HEK293 (cell line): ENCODE results near the gene LLGL1.

Source experiments
- GFI1B ChIP-seq: fragments of 450-650 bp; formaldehyde crosslinking; IDR thresholded peaks from 2 replicates; pipeline ENCODE4 v1.5.1; 2016; ENCODE audit warnings: missing biosample characterization, missing genetic modification characterization
- KLF1 ChIP-seq: fragments of 450-650 bp; formaldehyde crosslinking; IDR thresholded peaks from 2 replicates; pipeline ENCODE4 v1.5.1; 2016; ENCODE audit warnings: missing biosample characterization, missing genetic modification characterization
- OVOL3 ChIP-seq: fragments of 450-650 bp; formaldehyde crosslinking; IDR thresholded peaks from 2 replicates; pipeline ENCODE4 v1.5.1; 2016; ENCODE audit warnings: missing biosample characterization, missing genetic modification characterization
- ZBTB17 ChIP-seq: fragments of 450-650 bp; formaldehyde crosslinking; IDR thresholded peaks from 2 replicates; pipeline ENCODE4 v1.5.1; 2016; ENCODE audit warnings: missing biosample characterization, missing genetic modification characterization
- ZEB2 ChIP-seq: fragments of 450-650 bp; formaldehyde crosslinking; IDR thresholded peaks from 2 replicates; pipeline ENCODE4 v1.5.1; 2016; ENCODE audit warnings: missing biosample characterization, missing genetic modification characterization
- ZFP41 ChIP-seq: fragments of 450-650 bp; formaldehyde crosslinking; IDR thresholded peaks from 2 replicates; pipeline ENCODE4 v1.5.1; 2016; ENCODE audit warnings: missing biosample characterization, missing genetic modification characterization, borderline replicate concordance
- ZNF10 ChIP-seq: fragments of 450-650 bp; formaldehyde crosslinking; IDR thresholded peaks from 2 replicates; pipeline ENCODE4 v1.5.1; 2017; ENCODE audit warnings: missing biosample characterization, missing genetic modification characterization
- ZNF138 ChIP-seq: fragments of 450-650 bp; formaldehyde crosslinking; IDR thresholded peaks from 2 replicates; pipeline ENCODE4 v1.5.1; 2016; ENCODE audit warnings: missing biosample characterization, missing genetic modification characterization, borderline replicate concordance
- ZNF155 ChIP-seq: fragments of 450-650 bp; formaldehyde crosslinking; IDR thresholded peaks from 2 replicates; pipeline ENCODE4 v1.5.1; 2016; ENCODE audit warnings: missing biosample characterization, missing genetic modification characterization
- ZNF202 ChIP-seq: fragments of 450-650 bp; formaldehyde crosslinking; IDR thresholded peaks from 2 replicates; pipeline ENCODE4 v1.5.1; 2016; ENCODE audit warnings: missing biosample characterization, missing genetic modification characterization, borderline replicate concordance
- ZNF211 ChIP-seq: fragments of 450-650 bp; formaldehyde crosslinking; IDR thresholded peaks from 2 replicates; pipeline ENCODE4 v1.5.1; 2016; ENCODE audit warnings: low read depth, missing biosample characterization, missing genetic modification characterization
- ZNF221 ChIP-seq: fragments of 450-650 bp; formaldehyde crosslinking; IDR thresholded peaks from 2 replicates; pipeline ENCODE4 v1.5.1; 2017; ENCODE audit warnings: missing biosample characterization, missing genetic modification characterization, borderline replicate concordance
- ZNF239 ChIP-seq: fragments of 450-650 bp; formaldehyde crosslinking; IDR thresholded peaks from 2 replicates; pipeline ENCODE4 v1.5.1; 2016; ENCODE audit warnings: missing biosample characterization, missing genetic modification characterization
- ZNF302 ChIP-seq: fragments of 450-650 bp; formaldehyde crosslinking; IDR thresholded peaks from 2 replicates; pipeline ENCODE4 v1.5.1; 2016; ENCODE audit warnings: missing biosample characterization, missing genetic modification characterization, low read depth
- ZNF488 ChIP-seq: fragments of 450-650 bp; formaldehyde crosslinking; IDR thresholded peaks from 2 replicates; pipeline ENCODE4 v1.5.1; 2016; ENCODE audit warnings: missing biosample characterization, missing genetic modification characterization
- ZNF549 ChIP-seq: fragments of 450-650 bp; IDR thresholded peaks from 2 replicates; pipeline ENCODE4 v1.5.1; 2018; ENCODE audit warnings: missing biosample characterization, missing genetic modification characterization, mild to moderate bottlenecking, inconsistent platforms, moderate library complexity
- ZNF626 ChIP-seq: fragments of 450-650 bp; sonication (Bioruptor Pico); formaldehyde crosslinking; IDR thresholded peaks from 2 replicates; pipeline ENCODE4 v1.5.1; 2018; ENCODE audit warnings: missing biosample characterization, missing genetic modification characterization, inconsistent platforms
- ZNF639 ChIP-seq: fragments of 450-650 bp; formaldehyde crosslinking; IDR thresholded peaks from 2 replicates; pipeline ENCODE4 v1.5.1; 2016; ENCODE audit warnings: missing biosample characterization, missing genetic modification characterization
- ZNF677 ChIP-seq: fragments of 450-650 bp; IDR thresholded peaks from 2 replicates; pipeline ENCODE4 v1.5.0; 2018; ENCODE audit warnings: missing biosample characterization, mild to moderate bottlenecking, missing genetic modification characterization, moderate library complexity
- ZNF701 ChIP-seq: fragments of 450-650 bp; formaldehyde crosslinking; IDR thresholded peaks from 2 replicates; pipeline ENCODE4 v1.5.1; 2016; ENCODE audit warnings: missing biosample characterization, missing genetic modification characterization
- ZNF76 ChIP-seq: fragments of 450-650 bp; formaldehyde crosslinking; IDR thresholded peaks from 2 replicates; pipeline ENCODE4; 2016; ENCODE audit warnings: low read depth, missing biosample characterization, missing genetic modification characterization, borderline replicate concordance
- TF ChIP-seq, protein P1 (sequence below): fragments of 450-650 bp; formaldehyde crosslinking; IDR thresholded peaks from 2 replicates; pipeline ENCODE4 v1.5.1; 2016; ENCODE audit warnings: missing biosample characterization, missing genetic modification characterization, borderline replicate concordance
- TF ChIP-seq, protein P2 (sequence below): fragments of 450-650 bp; IDR thresholded peaks from 2 replicates; pipeline ENCODE4 v1.5.1; 2018; ENCODE audit warnings: missing biosample characterization, mild to moderate bottlenecking, missing genetic modification characterization
- TF ChIP-seq, protein P3 (sequence below): fragments of 450-650 bp; formaldehyde crosslinking; IDR thresholded peaks from 2 replicates; pipeline ENCODE4 v1.5.1; 2016; ENCODE audit warnings: missing biosample characterization, missing genetic modification characterization
- TF ChIP-seq, protein P4 (sequence below): sonication (generic); formaldehyde crosslinking; IDR thresholded peaks from 2 replicates; pipeline ENCODE4 v1.8.1; 2022; ENCODE audit warnings: mild to moderate bottlenecking, moderate library complexity, missing genetic modification reagents

The LLGL1 gene

GRCh38 chr17:18260332-18261145 is 35.1 kb downstream of the LLGL1 start, which contains the start of gene MIEF2 (continued):
- TF ChIP-seq ZFP41 (tag by site-specific recombination): no peak
- no peak for TF ChIP-seq ZNF549
- TF ChIP-seq, protein P1, sequence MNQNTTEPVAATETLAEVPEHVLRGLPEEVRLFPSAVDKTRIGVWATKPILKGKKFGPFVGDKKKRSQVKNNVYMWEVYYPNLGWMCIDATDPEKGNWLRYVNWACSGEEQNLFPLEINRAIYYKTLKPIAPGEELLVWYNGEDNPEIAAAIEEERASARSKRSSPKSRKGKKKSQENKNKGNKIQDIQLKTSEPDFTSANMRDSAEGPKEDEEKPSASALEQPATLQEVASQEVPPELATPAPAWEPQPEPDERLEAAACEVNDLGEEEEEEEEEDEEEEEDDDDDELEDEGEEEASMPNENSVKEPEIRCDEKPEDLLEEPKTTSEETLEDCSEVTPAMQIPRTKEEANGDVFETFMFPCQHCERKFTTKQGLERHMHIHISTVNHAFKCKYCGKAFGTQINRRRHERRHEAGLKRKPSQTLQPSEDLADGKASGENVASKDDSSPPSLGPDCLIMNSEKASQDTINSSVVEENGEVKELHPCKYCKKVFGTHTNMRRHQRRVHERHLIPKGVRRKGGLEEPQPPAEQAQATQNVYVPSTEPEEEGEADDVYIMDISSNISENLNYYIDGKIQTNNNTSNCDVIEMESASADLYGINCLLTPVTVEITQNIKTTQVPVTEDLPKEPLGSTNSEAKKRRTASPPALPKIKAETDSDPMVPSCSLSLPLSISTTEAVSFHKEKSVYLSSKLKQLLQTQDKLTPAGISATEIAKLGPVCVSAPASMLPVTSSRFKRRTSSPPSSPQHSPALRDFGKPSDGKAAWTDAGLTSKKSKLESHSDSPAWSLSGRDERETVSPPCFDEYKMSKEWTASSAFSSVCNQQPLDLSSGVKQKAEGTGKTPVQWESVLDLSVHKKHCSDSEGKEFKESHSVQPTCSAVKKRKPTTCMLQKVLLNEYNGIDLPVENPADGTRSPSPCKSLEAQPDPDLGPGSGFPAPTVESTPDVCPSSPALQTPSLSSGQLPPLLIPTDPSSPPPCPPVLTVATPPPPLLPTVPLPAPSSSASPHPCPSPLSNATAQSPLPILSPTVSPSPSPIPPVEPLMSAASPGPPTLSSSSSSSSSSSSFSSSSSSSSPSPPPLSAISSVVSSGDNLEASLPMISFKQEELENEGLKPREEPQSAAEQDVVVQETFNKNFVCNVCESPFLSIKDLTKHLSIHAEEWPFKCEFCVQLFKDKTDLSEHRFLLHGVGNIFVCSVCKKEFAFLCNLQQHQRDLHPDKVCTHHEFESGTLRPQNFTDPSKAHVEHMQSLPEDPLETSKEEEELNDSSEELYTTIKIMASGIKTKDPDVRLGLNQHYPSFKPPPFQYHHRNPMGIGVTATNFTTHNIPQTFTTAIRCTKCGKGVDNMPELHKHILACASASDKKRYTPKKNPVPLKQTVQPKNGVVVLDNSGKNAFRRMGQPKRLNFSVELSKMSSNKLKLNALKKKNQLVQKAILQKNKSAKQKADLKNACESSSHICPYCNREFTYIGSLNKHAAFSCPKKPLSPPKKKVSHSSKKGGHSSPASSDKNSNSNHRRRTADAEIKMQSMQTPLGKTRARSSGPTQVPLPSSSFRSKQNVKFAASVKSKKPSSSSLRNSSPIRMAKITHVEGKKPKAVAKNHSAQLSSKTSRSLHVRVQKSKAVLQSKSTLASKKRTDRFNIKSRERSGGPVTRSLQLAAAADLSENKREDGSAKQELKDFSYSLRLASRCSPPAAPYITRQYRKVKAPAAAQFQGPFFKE: no peak
- TF ChIP-seq ZNF10 (tag by site-specific recombination): no peak
- TF ChIP-seq OVOL3 (tag by site-specific recombination): no peak
- TF ChIP-seq GFI1B: no peak
- no peak for TF ChIP-seq ZNF221 (tag by site-specific recombination)
- peak; percentile 90 for TF ChIP-seq ZEB2 (tag by site-specific recombination)
- TF ChIP-seq ZNF138: no peak
- TF ChIP-seq ZNF677 (tag by site-specific recombination): no peak
- TF ChIP-seq, protein P2, sequence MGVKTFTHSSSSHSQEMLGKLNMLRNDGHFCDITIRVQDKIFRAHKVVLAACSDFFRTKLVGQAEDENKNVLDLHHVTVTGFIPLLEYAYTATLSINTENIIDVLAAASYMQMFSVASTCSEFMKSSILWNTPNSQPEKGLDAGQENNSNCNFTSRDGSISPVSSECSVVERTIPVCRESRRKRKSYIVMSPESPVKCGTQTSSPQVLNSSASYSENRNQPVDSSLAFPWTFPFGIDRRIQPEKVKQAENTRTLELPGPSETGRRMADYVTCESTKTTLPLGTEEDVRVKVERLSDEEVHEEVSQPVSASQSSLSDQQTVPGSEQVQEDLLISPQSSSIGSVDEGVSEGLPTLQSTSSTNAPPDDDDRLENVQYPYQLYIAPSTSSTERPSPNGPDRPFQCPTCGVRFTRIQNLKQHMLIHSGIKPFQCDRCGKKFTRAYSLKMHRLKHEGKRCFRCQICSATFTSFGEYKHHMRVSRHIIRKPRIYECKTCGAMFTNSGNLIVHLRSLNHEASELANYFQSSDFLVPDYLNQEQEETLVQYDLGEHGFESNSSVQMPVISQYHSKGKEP (tag by site-specific recombination): no peak
- TF ChIP-seq ZNF626 (tag by site-specific recombination): no peak
- no peak for TF ChIP-seq ZNF302 (tag by site-specific recombination)
- peak; percentile 84 for TF ChIP-seq ZBTB17
- TF ChIP-seq KLF1 (tag by site-specific recombination): peak; percentile 86
- TF ChIP-seq, protein P3, sequence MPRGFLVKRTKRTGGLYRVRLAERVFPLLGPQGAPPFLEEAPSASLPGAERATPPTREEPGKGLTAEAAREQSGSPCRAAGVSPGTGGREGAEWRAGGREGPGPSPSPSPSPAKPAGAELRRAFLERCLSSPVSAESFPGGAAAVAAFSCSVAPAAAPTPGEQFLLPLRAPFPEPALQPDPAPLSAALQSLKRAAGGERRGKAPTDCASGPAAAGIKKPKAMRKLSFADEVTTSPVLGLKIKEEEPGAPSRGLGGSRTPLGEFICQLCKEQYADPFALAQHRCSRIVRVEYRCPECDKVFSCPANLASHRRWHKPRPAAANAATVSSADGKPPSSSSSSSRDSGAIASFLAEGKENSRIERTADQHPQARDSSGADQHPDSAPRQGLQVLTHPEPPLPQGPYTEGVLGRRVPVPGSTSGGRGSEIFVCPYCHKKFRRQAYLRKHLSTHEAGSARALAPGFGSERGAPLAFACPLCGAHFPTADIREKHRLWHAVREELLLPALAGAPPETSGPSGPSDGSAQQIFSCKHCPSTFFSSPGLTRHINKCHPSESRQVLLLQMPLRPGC (tag by site-specific recombination): 0 out of 2 replicates have a peak, but pooled peaks have one; percentile 4
- TF ChIP-seq ZNF701 (tag by site-specific recombination): no peak
- peak; percentile 65; the same call in 1 of the 2 replicates for TF ChIP-seq ZNF76 (tag by site-specific recombination)
- no peak for TF ChIP-seq ZNF155
- TF ChIP-seq ZNF639 (tag by site-specific recombination): no peak
- no peak for TF ChIP-seq ZNF488 (tag by site-specific recombination)
- TF ChIP-seq ZNF202 (tag by site-specific recombination): no peak
- TF ChIP-seq, protein P4, sequence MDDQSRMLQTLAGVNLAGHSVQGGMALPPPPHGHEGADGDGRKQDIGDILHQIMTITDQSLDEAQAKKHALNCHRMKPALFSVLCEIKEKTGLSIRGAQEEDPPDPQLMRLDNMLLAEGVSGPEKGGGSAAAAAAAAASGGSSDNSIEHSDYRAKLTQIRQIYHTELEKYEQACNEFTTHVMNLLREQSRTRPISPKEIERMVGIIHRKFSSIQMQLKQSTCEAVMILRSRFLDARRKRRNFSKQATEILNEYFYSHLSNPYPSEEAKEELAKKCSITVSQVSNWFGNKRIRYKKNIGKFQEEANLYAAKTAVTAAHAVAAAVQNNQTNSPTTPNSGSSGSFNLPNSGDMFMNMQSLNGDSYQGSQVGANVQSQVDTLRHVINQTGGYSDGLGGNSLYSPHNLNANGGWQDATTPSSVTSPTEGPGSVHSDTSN (CRISPR knock-in tag): peak; percentile 95
- no peak for TF ChIP-seq ZNF211 (tag by site-specific recombination)
- TF ChIP-seq ZNF239 (tag by site-specific recombination): no peak
